ENCODE data around the gene ZFAND6.
"Not testable (repeated sequence)": the region's sequence is repeated elsewhere in the genome, so short reads cannot be mapped to it uniquely, and the experiment has no call there.

The ZFAND6 gene

DNA sequence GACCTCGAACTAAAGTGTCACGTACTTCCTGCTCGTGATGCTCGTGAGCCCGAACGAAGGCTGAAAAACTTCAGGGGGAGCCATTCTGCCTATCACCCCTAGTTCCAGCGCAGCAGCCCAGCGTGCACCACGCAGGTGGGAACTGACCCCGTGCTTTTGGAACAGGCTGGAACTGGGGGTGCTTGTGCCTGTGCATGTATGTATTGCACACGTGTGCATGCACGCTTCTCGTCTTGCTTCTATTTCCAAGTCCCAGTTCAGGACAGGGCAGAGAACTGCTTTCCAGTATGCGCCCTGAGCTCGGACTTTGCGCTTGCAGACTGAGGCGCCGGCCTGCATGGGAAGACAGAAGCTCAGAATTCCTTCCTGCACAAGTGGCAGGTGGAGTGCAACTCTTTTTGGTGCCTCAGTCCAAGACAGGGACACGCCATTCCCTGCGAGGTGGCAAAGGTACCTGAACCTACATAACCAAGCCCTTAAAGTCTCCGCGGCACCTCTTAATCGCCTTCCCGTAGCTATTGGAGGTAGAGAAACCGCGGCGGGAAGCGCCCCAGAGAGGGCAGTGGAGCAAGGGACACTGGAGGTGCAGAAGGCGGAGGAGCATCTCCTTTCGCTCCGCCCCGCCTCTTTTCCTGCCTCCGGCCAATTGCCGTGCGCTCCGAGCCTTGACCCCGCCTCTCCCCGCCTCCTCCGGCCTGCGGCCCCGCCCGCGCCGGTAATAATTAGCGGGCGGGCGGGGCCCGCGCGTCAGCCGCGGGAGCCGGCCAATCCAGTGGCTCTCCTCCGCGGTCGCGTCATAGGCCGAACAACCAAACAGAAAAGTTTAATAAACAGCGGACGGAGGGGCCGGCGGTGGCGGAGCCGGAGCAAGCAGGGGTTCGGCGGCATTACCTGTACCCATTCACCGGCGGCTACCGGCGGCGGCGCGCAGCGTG lies at the start of gene ZFAND6:
Gene ZFAND6 (plus strand): TSS at position 826 of the 935 bp plus-strand sequence. CDS start 60,669 bp downstream, outside the sequence.
- FAIRE-seq (peak; percentile 69), DNase-seq (ENCODE audit: low spot score) (peak; percentile 83)

- DNase-seq (ENCODE audit: low spot score) = no peak
- FAIRE-seq = no peak
Measured at GRCh38 chr15:80010131-80010673, 49.3 kb upstream of the ZFAND6 start.

- DNase-seq (ENCODE audit: low spot score); FAIRE-seq: not testable (repeated sequence)
Measured at GRCh38 chr15:80011041-80011523, 48.4 kb upstream of the ZFAND6 start.

GRCh38 chr15:80011596-80011995 lies 47.9 kb upstream of the ZFAND6 start:
- DNase-seq (ENCODE audit: low spot score) (no peak), FAIRE-seq (no peak)

- no peak for FAIRE-seq
- DNase-seq (ENCODE audit: low spot score) = no peak
Measured at GRCh38 chr15:80012060-80012726, 47.3 kb upstream of the ZFAND6 start.

GRCh38 chr15:80014186-80014585 lies 45.3 kb upstream of the ZFAND6 start:
- DNase-seq (ENCODE audit: low spot score); FAIRE-seq: not testable (repeated sequence)

DNA sequence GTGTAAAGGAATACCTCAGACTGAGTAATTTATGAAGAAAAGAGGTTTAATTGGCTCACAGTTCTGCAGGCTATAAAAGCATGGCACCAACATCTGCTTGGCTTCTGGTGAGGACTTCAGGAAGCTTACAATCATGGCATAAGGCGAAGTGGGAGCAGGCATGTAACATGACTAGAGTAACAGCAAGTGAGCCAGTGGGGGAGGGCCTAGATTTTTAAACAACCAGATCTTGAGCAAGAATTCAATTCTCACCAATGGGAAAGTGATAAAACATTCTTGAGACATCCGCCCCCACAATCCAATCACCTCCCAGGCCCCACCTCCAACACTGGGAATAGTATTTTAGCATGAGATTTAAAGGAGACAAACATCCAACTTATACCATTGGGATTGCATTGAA lies 44.3 kb upstream of the ZFAND6 start:
- no peak for DNase-seq (ENCODE audit: low spot score)
- no peak for FAIRE-seq

DNA sequence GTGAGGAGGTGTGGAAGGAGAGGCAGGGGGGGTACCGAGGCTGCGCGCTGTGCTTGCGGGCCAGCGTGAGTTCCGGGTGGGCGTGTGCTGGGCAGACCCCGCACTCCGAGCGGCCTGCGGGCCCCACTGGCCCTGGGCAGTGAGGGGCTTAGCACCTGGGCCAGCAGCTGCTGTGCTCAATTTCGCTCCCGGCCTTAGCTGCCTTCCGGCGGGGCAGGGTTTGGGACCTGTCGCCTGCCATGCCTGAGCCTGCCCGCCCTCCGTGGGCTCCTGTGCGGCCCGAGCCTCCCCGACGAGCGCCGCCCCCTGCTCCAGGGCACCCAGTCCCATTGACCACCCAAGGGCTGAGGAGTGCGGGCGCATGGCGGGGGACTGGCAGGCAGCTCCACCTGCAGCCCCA lies 43.0 kb upstream of the ZFAND6 start:
- not testable (repeated sequence) for DNase-seq (ENCODE audit: low spot score); FAIRE-seq

DNA sequence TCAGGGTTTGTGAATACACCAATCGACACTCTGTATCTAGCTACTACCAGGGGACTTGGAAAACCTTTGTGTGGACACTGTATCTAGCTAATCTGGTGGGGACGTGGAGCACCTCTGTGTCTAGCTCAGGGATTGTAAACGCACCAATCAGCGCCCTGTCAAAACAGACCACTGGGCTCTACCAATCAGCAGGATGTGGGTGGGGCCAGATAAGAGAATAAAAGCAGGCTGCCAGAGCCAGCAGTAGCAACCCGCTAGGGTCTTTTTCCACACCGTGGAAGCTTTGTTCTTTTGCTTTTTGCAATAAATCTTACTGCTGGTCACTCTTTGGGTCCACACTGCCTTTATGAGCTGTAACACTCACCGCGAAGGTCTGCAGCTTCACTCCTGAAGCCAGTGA lies 42.3 kb upstream of the ZFAND6 start:
- FAIRE-seq; DNase-seq (ENCODE audit: low spot score): not testable (repeated sequence)

GRCh38 chr15:80019168-80019745 lies 40.2 kb upstream of the ZFAND6 start:
- DNase-seq (ENCODE audit: low spot score) (no peak), FAIRE-seq (no peak)

GRCh38 chr15:80020149-80020548 lies 39.3 kb upstream of the ZFAND6 start:
- not testable (repeated sequence) for FAIRE-seq; DNase-seq (ENCODE audit: low spot score)

GRCh38 chr15:80020731-80021130 lies 38.7 kb upstream of the ZFAND6 start:
- DNase-seq (ENCODE audit: low spot score) = no peak
- no peak for FAIRE-seq

DNA sequence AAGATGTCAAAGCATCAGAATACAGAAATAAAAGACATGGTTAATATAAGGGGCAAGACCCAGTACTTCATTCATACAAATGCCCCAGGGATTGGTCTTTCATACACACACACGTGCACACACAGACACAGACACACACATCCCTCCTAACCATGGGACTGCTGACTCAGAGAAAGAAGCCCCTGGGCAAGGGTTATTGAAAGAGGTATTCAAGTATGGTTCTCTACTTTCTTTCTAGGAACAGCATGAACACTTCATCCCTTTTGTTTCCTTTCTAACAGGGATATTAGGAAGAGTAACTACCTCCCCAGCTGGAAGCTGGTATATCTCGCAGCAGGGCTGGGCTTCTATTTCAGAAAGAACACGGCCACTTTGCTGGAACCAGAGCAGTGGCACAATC lies 33.2 kb upstream of the ZFAND6 start:
- no peak for FAIRE-seq
- no peak for DNase-seq (ENCODE audit: low spot score)

DNA sequence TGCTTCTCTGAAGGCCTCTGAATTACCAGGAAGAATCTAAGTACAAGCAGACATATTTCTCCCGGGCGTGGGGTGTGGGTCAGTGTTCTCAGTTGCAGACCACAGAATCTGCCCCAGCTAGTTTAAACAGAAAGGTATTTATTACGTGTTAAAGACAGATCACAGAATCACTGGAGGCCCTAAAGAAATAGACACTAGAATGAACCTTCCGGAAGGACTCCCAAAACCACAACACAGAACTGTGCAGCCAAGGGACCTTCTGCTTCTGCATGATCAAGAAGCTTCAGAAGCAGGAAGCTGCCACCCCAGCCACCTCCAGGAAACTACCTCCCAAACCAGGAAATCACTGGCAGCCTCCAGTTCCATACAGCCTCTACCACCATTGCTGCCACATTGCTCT lies 32.7 kb upstream of the ZFAND6 start:
- FAIRE-seq = no peak
- DNase-seq (ENCODE audit: low spot score) = no peak

DNA sequence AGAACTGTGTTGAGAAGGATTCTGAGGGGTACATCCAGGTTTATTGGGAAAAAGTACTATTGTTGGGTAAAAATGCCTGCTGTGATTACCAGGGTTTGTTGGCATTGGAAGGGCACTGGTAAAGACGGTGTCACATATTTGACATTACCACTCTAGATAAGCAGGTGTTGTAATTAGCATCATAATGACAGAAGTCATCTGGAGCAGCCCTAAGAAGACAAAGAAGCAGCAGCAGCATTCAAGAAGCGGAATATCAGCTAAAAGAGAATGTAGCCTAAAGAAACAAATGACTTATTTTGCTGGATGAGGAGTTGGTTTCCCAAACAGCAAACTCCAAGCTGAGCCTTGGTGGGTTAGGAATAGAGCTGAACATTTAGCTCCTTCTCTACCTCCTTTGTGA lies 30.5 kb upstream of the ZFAND6 start:
- FAIRE-seq (no peak), DNase-seq (ENCODE audit: low spot score) (no peak)

DNA sequence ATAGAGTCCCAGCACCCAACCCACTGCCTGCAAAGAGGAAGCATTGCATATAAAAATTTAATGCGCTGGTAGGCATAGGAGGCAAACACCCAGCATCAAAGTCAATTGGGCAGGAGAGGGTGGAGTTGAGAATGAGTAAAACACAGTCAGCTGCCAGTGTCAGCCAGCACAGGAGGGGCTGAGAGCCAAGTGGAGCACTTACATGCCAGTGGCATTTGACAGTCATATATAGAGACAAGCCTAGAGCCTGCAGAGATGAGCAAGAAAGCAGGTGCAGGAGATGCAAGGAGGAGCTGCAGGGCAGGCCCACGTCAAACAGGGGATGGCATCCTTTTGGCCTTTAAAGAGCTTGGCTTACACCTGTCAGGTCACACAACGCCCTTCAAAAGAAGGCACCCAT lies 27.6 kb upstream of the ZFAND6 start:
- DNase-seq (ENCODE audit: low spot score) (no peak), FAIRE-seq (no peak)

- no peak for DNase-seq (ENCODE audit: low spot score)
- no peak for FAIRE-seq
Measured at GRCh38 chr15:80034629-80035028, 24.8 kb upstream of the ZFAND6 start.

- FAIRE-seq (no peak), DNase-seq (ENCODE audit: low spot score) (no peak)
Measured at GRCh38 chr15:80036071-80036470, 23.4 kb upstream of the ZFAND6 start.

DNA sequence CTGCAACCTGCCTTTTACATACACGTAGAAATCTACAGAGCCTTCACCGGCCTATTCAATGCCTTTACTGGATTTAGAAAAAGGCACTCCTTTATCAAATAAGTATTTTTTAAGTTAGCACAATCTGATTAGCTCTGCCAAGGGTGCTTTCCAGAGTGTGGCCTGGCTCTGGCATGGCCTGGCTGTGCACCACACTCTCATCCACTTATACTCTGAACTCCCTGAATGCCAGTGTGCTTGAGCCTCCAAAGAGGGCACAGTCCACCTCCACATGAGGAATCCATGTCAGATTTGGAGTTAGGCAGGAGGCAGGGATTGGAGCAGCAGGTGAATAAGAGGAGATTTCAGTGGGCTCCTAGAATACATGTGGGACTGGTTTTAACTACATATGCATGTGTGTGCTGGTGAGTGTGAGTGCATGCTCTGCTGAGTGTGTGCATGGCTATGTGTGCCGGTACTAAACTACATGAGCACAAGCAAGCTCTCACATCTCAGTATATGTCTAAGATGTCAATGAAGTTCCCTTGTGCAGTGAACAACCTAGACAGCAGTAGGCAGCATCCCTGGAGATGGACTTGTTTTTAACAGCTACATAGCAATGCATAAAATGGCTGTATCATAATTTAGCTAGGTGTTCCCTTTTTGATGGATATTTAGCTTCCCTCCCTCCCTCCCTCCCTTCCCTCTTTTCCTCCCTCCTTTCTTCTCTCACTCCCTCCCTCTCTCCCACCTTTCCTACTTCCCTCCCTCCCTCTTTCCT lies 17.8 kb upstream of the ZFAND6 start:
- DNase-seq (ENCODE audit: low spot score) (no peak), FAIRE-seq (no peak)

DNA sequence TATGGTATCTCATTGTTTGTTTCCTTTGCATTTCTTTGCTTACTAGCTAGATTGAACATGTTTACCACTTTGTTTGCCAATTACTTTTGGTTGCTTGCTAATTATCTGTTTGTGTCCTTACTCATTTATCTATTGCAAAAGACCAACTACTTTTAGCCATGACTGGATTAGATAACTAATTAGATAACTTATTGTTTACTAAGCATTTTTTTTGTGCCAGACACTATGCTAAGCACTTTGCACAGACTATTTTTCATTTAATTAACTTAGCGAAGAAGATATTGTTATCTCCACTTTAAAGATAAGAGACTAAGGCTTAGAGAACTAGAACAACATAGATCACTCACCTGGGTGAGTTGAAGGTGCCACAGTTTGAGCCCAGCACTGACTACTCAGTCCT lies 16.9 kb upstream of the ZFAND6 start:
- DNase-seq (ENCODE audit: low spot score) = no peak

GRCh38 chr15:80045219-80045618 lies 14.3 kb upstream of the ZFAND6 start:
- FAIRE-seq; DNase-seq (ENCODE audit: low spot score): not testable (repeated sequence)

More for the DNA sequence above, 16.9 kb upstream of the ZFAND6 start:
- FAIRE-seq = no peak
